ENCODE data around the gene GALT. TPM values are rescaled to one million over a fixed set of nuclear protein-coding genes. Genes with fewer than 3 reads are reported as not detected.

Gene GALT
- total and polyA plus RNA-seq, 2 of the 4 experiments (the other 2 are of a cell fraction), result 15.8 to 34.6 TPM

DNA sequence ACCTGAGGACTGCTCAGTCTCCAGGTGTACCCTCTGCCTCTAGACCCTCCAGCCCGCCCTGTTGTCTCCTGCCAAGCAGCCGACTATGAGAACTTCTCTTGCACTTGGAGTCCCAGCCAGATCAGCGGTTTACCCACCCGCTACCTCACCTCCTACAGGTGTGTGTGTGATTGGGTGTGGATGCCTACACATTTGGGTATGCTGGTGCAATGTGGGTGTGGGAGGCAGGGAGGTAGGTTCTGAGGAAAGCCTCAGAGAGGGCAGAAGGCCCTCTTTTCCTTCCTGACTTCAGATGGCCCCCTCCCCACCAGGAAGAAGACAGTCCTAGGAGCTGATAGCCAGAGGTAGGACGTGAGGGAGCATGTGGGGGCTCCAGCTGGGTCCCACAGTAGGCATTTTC, 10.5 kb downstream of the GALT start:
- Histone ChIP-seq H3K36me3 (ENCODE audit: control insufficient read depth, insufficient read depth, low read length) (peaks cover 4% of the 10 kb centered on the region; the same call in 1 of the 2 replicates), H3K9ac (ENCODE audit: low read depth, low read length) (no peak overlapping the region), H2AK9ac (replicated peaks; ENCODE audit: low read depth, low read length, poor library complexity) (no peak overlapping the region), H3K9me1 (ENCODE audit: insufficient read depth, low read length) (peaks cover 25% of the 10 kb centered on the region), H2BK15ac (ENCODE audit: low read depth, low read length) (no peak overlapping the region), H3K27ac (ENCODE audit: insufficient read depth, low read length) (no peak overlapping the region), H3K4me3 (ENCODE audit: insufficient read depth, low read depth, low read length) (no peak overlapping the region), H3K23ac (ENCODE audit: low read depth, low read length) (no peak overlapping the region), H3K18ac (ENCODE audit: low read depth, low read length) (no peak overlapping the region), H3K4ac (ENCODE audit: low read depth, low read length) (no peak overlapping the region), H3K14ac (replicated peaks; ENCODE audit: low read depth, low read length) (no peak overlapping the region), H4K91ac (ENCODE audit: insufficient read depth, low read depth, low read length) (no peak overlapping the region), H4K20me1 (ENCODE audit: insufficient read depth, low read length) (no peaks in the 10 kb centered on the region), H3K27me3 (ENCODE audit: control insufficient read depth, insufficient read depth, low read length) (no peaks in the 10 kb centered on the region), H4K8ac (ENCODE audit: low read depth in 2 of 2, low read length in 2 of 2) (no peak overlapping the region), H3K9me3 (ENCODE audit: control insufficient read depth, insufficient read depth, low read length) (no peaks in the 10 kb centered on the region), H4K5ac (ENCODE audit: low read depth, low read length) (no peak overlapping the region), H3K4me2 (ENCODE audit: low read depth, low read length) (no peak overlapping the region), H2AK5ac (ENCODE audit: low read depth, low read length) (no peak overlapping the region), H3K56ac (ENCODE audit: extremely low read depth, insufficient read depth, low read length) (no peak overlapping the region), H2BK120ac (ENCODE audit: low read depth, low read length) (no peak overlapping the region), H3K4me1 (ENCODE audit: control insufficient read depth, insufficient read depth, low read length) (peaks cover 27% of the 10 kb centered on the region), H2BK20ac (ENCODE audit: low read depth, low read length) (no peak overlapping the region), H2AFZ (replicated peaks; ENCODE audit: low read length, poor library complexity) (no peak overlapping the region), H2BK5ac (ENCODE audit: low read depth, low read length, poor library complexity, severe bottlenecking) (no peak overlapping the region), H3K79me1 (ENCODE audit: low read depth in 1 of 2, low read length in 2 of 2) (peaks cover 0 to 21% of the 10 kb centered on the region in 2 experiments; a peak in 2 of 4 replicates)
- intact Hi-C loops (cut with micrococcal nuclease) (no loop called here), in situ Hi-C loops (cut with MboI; ENCODE audit: low sequenced_read_pairs) (no loop called here), dilution Hi-C loops (cut with HindIII; ENCODE audit: low sequenced_read_pairs, unreplicated experiment) (no loop called here)
- no peak for ATAC-seq (ENCODE audit: low read depth)
- POLR2A ChIA-PET (ENCODE audit: unreplicated experiment), result no interaction called here
- no peak for DNase-seq
- BruUV-seq (replicated peaks), result no TSS peak
- TF ChIP-seq, protein P1, sequence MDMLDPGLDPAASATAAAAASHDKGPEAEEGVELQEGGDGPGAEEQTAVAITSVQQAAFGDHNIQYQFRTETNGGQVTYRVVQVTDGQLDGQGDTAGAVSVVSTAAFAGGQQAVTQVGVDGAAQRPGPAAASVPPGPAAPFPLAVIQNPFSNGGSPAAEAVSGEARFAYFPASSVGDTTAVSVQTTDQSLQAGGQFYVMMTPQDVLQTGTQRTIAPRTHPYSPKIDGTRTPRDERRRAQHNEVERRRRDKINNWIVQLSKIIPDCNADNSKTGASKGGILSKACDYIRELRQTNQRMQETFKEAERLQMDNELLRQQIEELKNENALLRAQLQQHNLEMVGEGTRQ (IDR thresholded peaks at IDR 0.05; ENCODE audit: low read depth, low read length), result no peak
- TF ChIP-seq POLR2A (IDR thresholded peaks at IDR 0.05; ENCODE audit: low read depth, low read length), result no peak
- no peak for TF ChIP-seq RAD21 (IDR thresholded peaks at IDR 0.05; ENCODE audit: low read length)
- no peak for TF ChIP-seq FOS (IDR thresholded peaks at IDR 0.05; ENCODE audit: low read depth, low read length)
- TF ChIP-seq CTCF (conservative IDR thresholded peaks at IDR 0.05; ENCODE audit: low read depth, low read length), result no peak
- no peak for TF ChIP-seq MAZ (IDR thresholded peaks at IDR 0.05; ENCODE audit: borderline replicate concordance, low read depth, low read length)
- no peak for TF ChIP-seq BHLHE40 (IDR thresholded peaks at IDR 0.05; ENCODE audit: low read depth, low read length)
- no peak for TF ChIP-seq RFX5 (IDR thresholded peaks at IDR 0.05; ENCODE audit: low read depth, low read length)
- no peak for TF ChIP-seq MAFK (IDR thresholded peaks at IDR 0.05; ENCODE audit: low read depth, low read length)
- no peak for TF ChIP-seq RCOR1 (IDR thresholded peaks at IDR 0.05; ENCODE audit: insufficient replicate concordance, low read length)
- TF ChIP-seq MXI1 (IDR thresholded peaks at IDR 0.05; ENCODE audit: borderline replicate concordance, low read depth, low read length), result no peak
- no peak for TF ChIP-seq ELK1 (IDR thresholded peaks at IDR 0.05; ENCODE audit: borderline replicate concordance, low read depth, low read length)
- no peak for TF ChIP-seq CHD1 (IDR thresholded peaks at IDR 0.05; ENCODE audit: low read depth, low read length)
- no peak for TF ChIP-seq NFE2L2 (IDR thresholded peaks at IDR 0.05; ENCODE audit: low read depth, low read length)
- no peak for TF ChIP-seq SMC3 (IDR thresholded peaks at IDR 0.05; ENCODE audit: low read depth, low read length)
- no peak for TF ChIP-seq CEBPB (IDR thresholded peaks at IDR 0.05; ENCODE audit: low read depth, low read length)
- CTCF ChIA-PET, result no interaction called here
- no CpG with 5 or more reads among the region's 5 CpGs for WGBS, 2 experiments (ENCODE audit: extremely low coverage in 2 of 2, insufficient read length in 1 of 2)
